Activated CD4-positive, alpha-beta T cell treated with anti-CD3 and anti-CD28 coated beads, Interleukin-2, amount 10 ng/mL, durations not matched to agents 7 days and 5 days (primary cell): ENCODE results near the gene SVOP. TPM values are rescaled to one million over a fixed set of nuclear protein-coding genes. Genes with fewer than 3 reads are reported as not detected.
"Not testable (repeated sequence)": the region's sequence is repeated elsewhere in the genome, so short reads cannot be mapped to it uniquely, and the experiment has no call there.

Experiments used
- CTCF ChIA-PET: fragments of 350-600 bp; sonication (Branson Sonifier 250); formaldehyde crosslinking; loops from one replicate; lab custom pipeline; 2021; ENCODE audit warnings: antibody characterized with exemption; lab: Charles Lee
- POLR2A ChIA-PET: fragments of 350-600 bp; sonication (Branson Sonifier 250); formaldehyde crosslinking; loops from one replicate; lab custom pipeline; 2021; ENCODE audit warnings: antibody characterized with exemption; lab: Charles Lee
- DNase-seq: peaks from one replicate; pipeline ENCODE4 v3.0.0-alpha.2; 2020
- H3K27ac Mint-ChIP-seq: one replicate; pipeline ENCODE4 v1.8.0; 2021; ENCODE audit warnings: mild to moderate bottlenecking, moderate library complexity, mixed read lengths
- H3K27me3 Mint-ChIP-seq: one replicate; pipeline ENCODE4 v1.8.0; 2021; ENCODE audit warnings: mixed read lengths
- H3K36me3 Mint-ChIP-seq: one replicate; pipeline ENCODE4 v1.8.0; 2021; ENCODE audit warnings: low read depth, mixed read lengths
- H3K4me1 Mint-ChIP-seq: one replicate; pipeline ENCODE4 v1.8.0; 2021; ENCODE audit warnings: mixed read lengths
- H3K4me3 Mint-ChIP-seq: one replicate; pipeline ENCODE4 v1.8.0; 2021; ENCODE audit warnings: mild to moderate bottlenecking, moderate library complexity, mixed read lengths
- H3K9me3 Mint-ChIP-seq: one replicate; pipeline ENCODE4 v1.8.0; 2021; ENCODE audit warnings: mixed read lengths
- total RNA-seq, 2 experiments: library from RNA; stranded (reverse); gene quantifications; one replicate each; pipeline ENCODE4 v1.2.3, GENCODE V29; 2021

SVOP gene
- total RNA-seq, 2 experiments from 2014 or later = not detected

- POLR2A ChIA-PET = no interaction called here
- CTCF ChIA-PET = no interaction called here
- Mint-ChIP-seq H3K9me3 (no peaks in the 10 kb centered on the region), H3K27me3 (peaks cover 35% of the 10 kb centered on the region), H3K36me3 (no peaks in the 10 kb centered on the region), H3K4me1 (no peaks in the 10 kb centered on the region), H3K27ac (no peak overlapping the region), H3K4me3 (no peak overlapping the region)
- DNase-seq = no peak
These were observed 2.6 kb downstream of the SVOP start for GRCh38 chr12:109018296-109018695.

- ChIA-PET CTCF (no interaction called here), POLR2A (no interaction called here)
- H3K27me3 Mint-ChIP-seq = peaks cover 33% of the 10 kb centered on the region
- no peak overlapping the region for H3K4me3 Mint-ChIP-seq
- H3K9me3 Mint-ChIP-seq = no peaks in the 10 kb centered on the region
- H3K36me3 Mint-ChIP-seq = no peaks in the 10 kb centered on the region
- no peak overlapping the region for H3K27ac Mint-ChIP-seq
- no peak for DNase-seq
- no peaks in the 10 kb centered on the region for H3K4me1 Mint-ChIP-seq
These were observed 3.9 kb downstream of the SVOP start for GRCh38 chr12:109016978-109017377.

- Mint-ChIP-seq H3K27me3 (peaks cover 33% of the 10 kb centered on the region), H3K9me3 (no peaks in the 10 kb centered on the region), H3K36me3 (no peaks in the 10 kb centered on the region), H3K4me3 (no peak overlapping the region), H3K27ac (no peak overlapping the region), H3K4me1 (no peaks in the 10 kb centered on the region)
- POLR2A ChIA-PET = no interaction called here
- CTCF ChIA-PET = no interaction called here
- DNase-seq = no peak
These were observed 4.9 kb downstream of the SVOP start for GRCh38 chr12:109016016-109016415.

- ChIA-PET POLR2A (no interaction called here), CTCF (no interaction called here)
- H3K27ac Mint-ChIP-seq = no peak overlapping the region
- no peaks in the 10 kb centered on the region for H3K36me3 Mint-ChIP-seq
- no peaks in the 10 kb centered on the region for H3K4me1 Mint-ChIP-seq
- no peak overlapping the region for H3K4me3 Mint-ChIP-seq
- H3K27me3 Mint-ChIP-seq = peaks cover 26% of the 10 kb centered on the region
- H3K9me3 Mint-ChIP-seq = no peaks in the 10 kb centered on the region
- no peak for DNase-seq
These were observed 5.7 kb downstream of the SVOP start for GRCh38 chr12:109014984-109015765.

- Mint-ChIP-seq H3K27ac (no peak overlapping the region), H3K27me3 (peaks cover 15% of the 10 kb centered on the region), H3K4me3 (no peak overlapping the region), H3K4me1 (no peaks in the 10 kb centered on the region), H3K9me3 (no peaks in the 10 kb centered on the region), H3K36me3 (no peaks in the 10 kb centered on the region)
- no peak for DNase-seq
- POLR2A ChIA-PET = no interaction called here
- CTCF ChIA-PET = no interaction called here
These were observed 10.6 kb downstream of the SVOP start for GRCh38 chr12:109010259-109010658.

GRCh38 chr12:109009766-109010165 is 11.1 kb downstream of the SVOP start:
- H3K27me3 Mint-ChIP-seq = peaks cover 15% of the 10 kb centered on the region
- no peaks in the 10 kb centered on the region for H3K36me3 Mint-ChIP-seq
- no peaks in the 10 kb centered on the region for H3K4me1 Mint-ChIP-seq
- H3K4me3 Mint-ChIP-seq = no peak overlapping the region
- ChIA-PET POLR2A (no interaction called here), CTCF (no interaction called here)
- H3K27ac Mint-ChIP-seq = no peak overlapping the region
- DNase-seq = no peak
- no peaks in the 10 kb centered on the region for H3K9me3 Mint-ChIP-seq

- peaks cover 5% of the 10 kb centered on the region for H3K27me3 Mint-ChIP-seq
- no peaks in the 10 kb centered on the region for H3K36me3 Mint-ChIP-seq
- no peak overlapping the region for H3K27ac Mint-ChIP-seq
- no peaks in the 10 kb centered on the region for H3K4me1 Mint-ChIP-seq
- CTCF ChIA-PET = no interaction called here
- no peak for DNase-seq
- H3K4me3 Mint-ChIP-seq = no peak overlapping the region
- H3K9me3 Mint-ChIP-seq = no peaks in the 10 kb centered on the region
- POLR2A ChIA-PET = no interaction called here
These were observed 16.9 kb downstream of the SVOP start for GRCh38 chr12:109004017-109004416.

- Mint-ChIP-seq H3K4me1 (no peaks in the 10 kb centered on the region), H3K4me3 (no peak overlapping the region), H3K27me3 (no peaks in the 10 kb centered on the region), H3K9me3 (peaks cover 2% of the 10 kb centered on the region), H3K27ac (no peak overlapping the region), H3K36me3 (no peaks in the 10 kb centered on the region)
- DNase-seq = no peak
- CTCF ChIA-PET = no interaction called here
- POLR2A ChIA-PET = no interaction called here
These were observed 24.5 kb downstream of the SVOP start for GRCh38 chr12:108996320-108996719.

GRCh38 chr12:108995370-108995992 is 25.4 kb downstream of the SVOP start:
- ChIA-PET POLR2A (no interaction called here), CTCF (no interaction called here)
- Mint-ChIP-seq H3K27ac (no peak overlapping the region), H3K9me3 (peaks cover 2% of the 10 kb centered on the region), H3K4me1 (no peaks in the 10 kb centered on the region), H3K27me3 (no peaks in the 10 kb centered on the region), H3K4me3 (no peak overlapping the region), H3K36me3 (no peaks in the 10 kb centered on the region)
- no peak for DNase-seq

GRCh38 chr12:108990103-108990502 is 30.8 kb downstream of the SVOP start:
- H3K36me3 Mint-ChIP-seq, H3K4me1 Mint-ChIP-seq, H3K27me3 Mint-ChIP-seq, DNase-seq, CTCF ChIA-PET, H3K27ac Mint-ChIP-seq, H3K4me3 Mint-ChIP-seq, POLR2A ChIA-PET, H3K9me3 Mint-ChIP-seq: not testable (repeated sequence)

GRCh38 chr12:108989376-108989775 is 31.5 kb downstream of the SVOP start:
- H3K36me3 Mint-ChIP-seq = no peaks in the 10 kb centered on the region
- no peaks in the 10 kb centered on the region for H3K9me3 Mint-ChIP-seq
- H3K27me3 Mint-ChIP-seq = peaks cover 2% of the 10 kb centered on the region
- no peak overlapping the region for H3K27ac Mint-ChIP-seq
- no peak for DNase-seq
- ChIA-PET POLR2A (no interaction called here), CTCF (interaction anchor here (1.1 kb wide), 1 partner anchor 32 kb away, joined by 3 read pairs; no protein-coding TSS in a partner anchor)
- H3K4me3 Mint-ChIP-seq = no peak overlapping the region
- H3K4me1 Mint-ChIP-seq = no peaks in the 10 kb centered on the region

- H3K4me1 Mint-ChIP-seq = no peaks in the 10 kb centered on the region
- H3K4me3 Mint-ChIP-seq = no peak overlapping the region
- DNase-seq = no peak
- H3K27ac Mint-ChIP-seq = no peak overlapping the region
- ChIA-PET CTCF (no interaction called here), POLR2A (no interaction called here)
- H3K36me3 Mint-ChIP-seq = no peaks in the 10 kb centered on the region
- no peaks in the 10 kb centered on the region for H3K9me3 Mint-ChIP-seq
- peaks cover 2% of the 10 kb centered on the region for H3K27me3 Mint-ChIP-seq
These were observed 35.1 kb downstream of the SVOP start for GRCh38 chr12:108985750-108986149.

GRCh38 chr12:108983227-108983626 is 37.6 kb downstream of the SVOP start:
- Mint-ChIP-seq H3K36me3 (no peaks in the 10 kb centered on the region), H3K4me1 (no peaks in the 10 kb centered on the region), H3K4me3 (no peak overlapping the region), H3K27me3 (peaks cover 2% of the 10 kb centered on the region), H3K9me3 (no peaks in the 10 kb centered on the region), H3K27ac (no peak overlapping the region)
- ChIA-PET CTCF (interaction anchor here (1.0 kb wide), 1 partner anchor 14 kb away, joined by 3 read pairs; no protein-coding TSS in a partner anchor), POLR2A (no interaction called here)
- DNase-seq = no peak
